ENCODE measurements around the gene ZNF362.
"Not testable (repeated sequence)": the region's sequence is repeated elsewhere in the genome, so short reads cannot be mapped to it uniquely, and the experiment has no call there.

The ZNF362 gene
- total RNA-seq, result 1.8 to 30.5 (median 11.4) reads per million in 17 experiments

DNA sequence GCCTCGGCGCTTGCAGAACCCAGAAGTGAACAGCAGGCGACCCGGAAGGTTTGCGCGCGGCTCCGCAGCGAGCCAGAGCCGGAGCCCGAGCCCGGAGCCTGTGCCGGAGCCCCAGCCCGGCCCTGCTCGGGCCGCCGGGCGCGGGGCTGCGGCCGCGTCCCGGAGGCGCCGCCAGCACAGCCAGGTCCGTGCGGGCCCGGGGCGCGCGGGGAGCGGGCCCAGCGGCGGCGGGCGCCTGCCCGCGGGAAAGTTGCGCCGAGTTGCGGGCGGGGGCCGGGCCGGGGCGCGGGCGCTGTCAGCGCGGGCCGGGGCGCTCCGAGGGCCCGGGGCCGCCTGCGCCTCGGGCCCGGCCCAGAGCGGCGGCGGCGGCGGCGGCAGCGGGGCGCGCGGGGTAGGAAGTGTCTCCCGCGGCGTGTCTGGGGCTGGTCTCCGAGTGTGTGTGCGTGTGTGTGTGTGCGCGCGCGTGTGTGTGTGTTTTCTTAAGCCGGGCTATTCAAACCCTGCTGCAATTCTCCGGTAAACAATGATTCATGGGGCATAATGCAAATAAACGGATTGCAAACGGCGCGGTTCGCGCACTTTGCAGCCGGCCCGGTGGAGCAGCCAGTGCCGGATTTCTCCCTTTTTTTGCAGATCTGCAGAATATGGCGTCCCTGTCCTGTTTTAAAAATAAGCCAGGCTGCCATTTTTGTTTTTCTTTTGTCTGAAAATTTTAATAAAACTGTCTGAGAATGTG, at the start of gene ZNF362:
TSS of gene ZNF362 (plus strand) at position 22 of the 736 bp plus-strand sequence. CDS start 14,083 bp downstream, outside the sequence.
- DNase-seq, result peak; percentile 74 to 86 (median 80)

GRCh38 chr1:33211972-33212371, 44.3 kb upstream of the ZNF362 start:
- DNase-seq, result no peak

- DNase-seq, result peak; percentile 22 to 60 (median 50)
These were observed 36.2 kb upstream of the ZNF362 start for GRCh38 chr1:33219886-33220661.

DNA sequence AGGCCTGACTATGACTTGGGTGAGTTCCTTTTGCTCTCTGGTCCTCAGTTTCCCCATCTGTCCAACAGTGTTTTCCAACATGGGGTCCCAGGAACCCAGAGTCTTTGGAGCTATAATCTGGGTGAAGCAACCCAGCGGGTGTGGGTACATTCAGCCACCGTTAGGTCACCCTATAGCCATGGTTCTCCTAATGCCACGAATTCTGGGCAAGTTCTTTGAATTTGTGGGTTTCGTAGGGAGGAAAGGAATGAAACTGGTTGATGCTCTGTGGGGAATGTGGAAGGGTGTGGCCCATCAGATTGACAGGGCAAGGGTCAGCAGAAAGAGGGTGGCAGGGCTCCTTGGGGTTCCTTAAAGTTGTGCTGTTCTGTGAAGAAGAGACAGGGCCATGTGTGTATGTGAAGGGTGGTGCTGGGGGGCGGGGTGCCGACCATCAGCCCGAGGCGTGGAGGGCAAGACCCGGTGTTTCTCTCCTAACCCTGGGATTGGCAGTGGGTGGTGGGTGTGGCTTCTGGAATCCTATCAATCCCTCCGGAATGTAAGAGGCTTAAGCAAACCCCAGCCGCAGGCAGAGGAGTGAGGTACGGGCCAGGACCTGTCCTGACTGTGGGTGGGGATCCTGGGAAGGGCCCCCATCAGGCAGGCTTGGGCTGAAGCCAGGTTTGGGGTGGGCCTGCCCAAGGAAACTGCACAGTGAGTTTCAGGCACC, 35.5 kb upstream of the ZNF362 start:
- no peak for DNase-seq

DNA sequence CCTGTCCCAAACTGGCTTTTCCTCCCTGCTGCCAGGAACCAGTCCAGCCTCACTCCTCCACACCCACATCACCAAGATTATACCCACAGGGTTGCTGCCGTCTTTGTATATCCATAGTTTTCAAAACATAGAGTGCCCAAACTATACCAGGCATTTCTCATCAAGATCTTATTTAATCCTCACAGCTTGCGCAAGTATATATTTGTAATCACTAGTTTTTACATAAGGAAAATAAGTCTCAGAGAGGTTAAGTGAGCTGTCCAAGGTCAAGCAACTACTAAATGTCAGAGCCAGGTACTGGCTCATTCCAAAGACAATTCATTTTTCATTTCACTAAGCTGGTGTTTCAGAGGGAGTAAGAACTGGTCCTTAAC, 34.9 kb upstream of the ZNF362 start:
- DNase-seq, result no peak

DNA sequence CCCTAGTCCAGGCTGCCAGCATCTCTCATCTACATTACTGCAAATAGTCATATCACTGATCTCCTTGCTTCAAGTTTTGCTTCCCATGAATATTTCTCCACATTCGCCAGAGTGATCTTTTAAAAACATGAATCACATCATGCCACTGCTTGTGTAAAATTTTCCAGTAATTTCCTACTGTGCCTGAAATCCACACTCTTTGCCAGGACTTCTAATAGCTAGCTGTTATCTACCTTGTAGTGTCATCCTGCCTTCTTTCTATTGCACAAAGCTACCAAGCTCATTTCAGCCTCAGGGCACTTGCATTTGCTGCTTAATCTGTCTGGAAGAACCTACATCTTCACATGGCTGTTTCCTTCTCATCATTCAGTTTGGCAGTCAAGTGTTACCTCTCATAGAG, 33.9 kb upstream of the ZNF362 start:
- no peak for DNase-seq

DNA sequence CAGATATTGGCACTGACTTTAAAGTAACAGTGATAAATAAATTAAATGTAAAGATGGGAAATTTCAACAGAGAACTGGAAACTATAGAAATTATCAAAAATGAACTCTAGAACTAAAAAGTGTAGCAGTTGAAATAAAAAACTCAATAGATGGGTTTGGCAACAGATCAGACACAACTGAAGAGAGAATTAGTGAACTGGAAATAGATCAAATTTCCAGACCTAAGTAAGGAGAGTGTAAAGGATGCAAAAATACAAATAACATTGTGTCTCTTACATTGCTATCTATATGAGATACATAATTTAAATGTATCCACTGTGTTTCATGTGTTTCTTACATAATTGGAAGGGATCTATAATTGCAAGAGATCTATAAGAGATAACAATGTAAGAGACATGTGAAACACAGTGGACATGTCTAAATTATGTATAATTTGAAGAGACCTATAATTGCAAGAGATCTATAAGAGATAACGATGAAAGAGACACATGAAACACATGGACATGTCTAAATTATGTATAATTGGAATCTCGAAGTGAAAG, 32.1 kb upstream of the ZNF362 start:
- DNase-seq, result no peak

DNA sequence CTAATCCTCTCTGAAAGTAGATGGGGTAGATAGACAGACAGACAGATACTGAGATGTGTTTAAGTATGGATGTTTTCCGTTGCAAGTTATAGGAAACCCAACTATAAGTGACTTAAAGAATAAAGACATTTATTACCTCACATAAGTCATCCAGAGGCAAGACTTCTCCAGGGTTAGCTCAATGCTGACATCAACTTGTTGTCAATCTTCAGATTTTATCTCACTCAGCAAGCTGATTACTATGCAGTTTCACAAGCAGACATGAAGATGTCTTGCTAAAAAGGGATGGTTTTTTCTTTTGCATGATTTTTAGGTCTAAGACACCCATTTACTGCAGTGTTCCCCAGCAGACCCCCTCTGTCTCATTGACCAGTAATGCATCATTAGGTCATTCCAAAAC, 30.7 kb upstream of the ZNF362 start:
- DNase-seq, result no peak

DNA sequence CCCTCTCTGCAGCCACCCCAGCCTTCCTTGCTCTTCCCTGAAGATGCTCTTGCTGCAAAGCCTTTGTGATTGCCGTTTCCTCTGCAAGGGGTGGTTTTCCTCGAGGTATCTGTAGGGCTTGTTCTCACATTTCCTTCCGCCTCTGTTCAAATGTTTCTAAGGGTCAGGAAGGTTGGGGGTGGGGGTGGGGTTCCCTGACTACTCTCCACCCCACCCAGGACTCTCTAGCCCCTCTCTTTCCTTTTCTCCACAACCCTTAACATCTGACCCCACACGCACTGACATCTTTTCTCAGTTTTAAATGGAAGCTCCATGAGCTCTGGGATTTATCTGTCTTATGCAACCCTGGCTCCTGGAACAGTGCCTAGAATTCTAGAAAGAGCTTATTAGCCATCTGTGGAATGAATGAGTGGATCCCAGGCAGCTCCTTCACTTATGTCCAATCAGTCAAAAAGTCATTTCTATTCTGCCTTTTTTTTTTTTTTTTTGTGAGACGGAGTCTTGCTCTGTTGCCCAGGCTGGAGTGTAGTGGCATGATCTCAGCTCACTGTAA, 27.3 kb upstream of the ZNF362 start:
- DNase-seq, result no peak

- DNase-seq, result no peak
These were observed 25.1 kb upstream of the ZNF362 start for GRCh38 chr1:33231166-33231565.

- no peak for DNase-seq
These were observed 23.6 kb upstream of the ZNF362 start for GRCh38 chr1:33232716-33233115.

DNA sequence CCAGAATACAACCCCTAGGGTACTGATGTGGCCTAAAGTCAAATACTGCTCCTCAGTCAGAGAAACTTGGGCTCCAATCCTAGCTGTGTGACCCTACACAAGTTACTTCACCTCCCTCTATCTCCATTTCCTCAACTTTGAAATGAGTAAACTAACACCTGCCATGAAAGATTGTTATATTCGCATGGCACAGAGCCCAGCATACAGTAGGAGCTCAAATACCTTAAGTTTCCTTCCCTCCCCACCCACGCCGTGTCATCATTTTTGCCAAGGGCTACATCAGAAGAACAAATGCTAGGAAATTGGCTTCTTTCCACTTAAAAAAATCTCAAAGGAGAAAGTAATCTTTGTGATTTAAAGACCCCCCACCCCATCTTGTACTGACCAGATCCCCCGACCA, 22.2 kb upstream of the ZNF362 start:
- DNase-seq, result no peak

GRCh38 chr1:33234588-33234990, 21.7 kb upstream of the ZNF362 start:
- DNase-seq, result no peak

DNA sequence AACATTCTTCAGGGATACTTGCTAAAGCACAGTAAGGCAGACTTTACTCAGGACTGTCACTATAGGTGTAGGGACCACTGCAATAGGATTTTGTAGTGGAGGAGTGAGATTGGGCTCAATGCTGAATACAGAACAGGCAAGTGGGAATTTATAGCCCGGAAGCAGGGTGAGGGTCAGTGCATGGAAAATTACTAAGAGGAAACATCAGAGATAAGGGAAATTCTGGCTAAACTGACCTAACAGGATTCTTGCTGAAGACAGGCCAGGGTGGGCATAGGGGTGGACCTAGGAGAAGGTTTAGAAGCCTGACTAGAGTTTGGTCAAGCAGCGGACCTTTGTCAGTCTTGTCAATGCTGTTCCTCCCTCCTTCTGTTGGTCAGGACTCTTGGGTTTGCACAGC, 20.8 kb upstream of the ZNF362 start:
- DNase-seq, result no peak

DNA sequence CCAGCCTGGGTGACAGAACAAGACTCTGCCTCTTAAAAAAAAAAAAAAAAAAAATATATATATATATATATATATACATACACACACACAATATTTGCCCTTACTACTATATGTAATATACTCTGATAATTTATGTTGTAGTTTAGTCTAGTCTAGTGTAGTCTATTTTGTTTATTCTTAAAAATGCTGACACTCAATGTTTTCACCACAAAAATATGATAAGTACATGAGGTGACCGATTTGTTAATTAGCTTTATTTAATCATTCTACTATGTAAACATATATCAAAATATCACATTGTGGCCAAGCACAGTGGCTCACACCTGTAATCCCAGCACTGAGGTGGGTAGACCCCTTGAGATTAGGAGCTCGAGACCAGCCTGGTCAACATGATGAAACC, 19.8 kb upstream of the ZNF362 start:
- DNase-seq, result no peak

- no peak for DNase-seq
These were observed 18.7 kb upstream of the ZNF362 start for GRCh38 chr1:33237579-33237978.

GRCh38 chr1:33238194-33238724, 18.0 kb upstream of the ZNF362 start:
- not testable (repeated sequence) for DNase-seq

DNA sequence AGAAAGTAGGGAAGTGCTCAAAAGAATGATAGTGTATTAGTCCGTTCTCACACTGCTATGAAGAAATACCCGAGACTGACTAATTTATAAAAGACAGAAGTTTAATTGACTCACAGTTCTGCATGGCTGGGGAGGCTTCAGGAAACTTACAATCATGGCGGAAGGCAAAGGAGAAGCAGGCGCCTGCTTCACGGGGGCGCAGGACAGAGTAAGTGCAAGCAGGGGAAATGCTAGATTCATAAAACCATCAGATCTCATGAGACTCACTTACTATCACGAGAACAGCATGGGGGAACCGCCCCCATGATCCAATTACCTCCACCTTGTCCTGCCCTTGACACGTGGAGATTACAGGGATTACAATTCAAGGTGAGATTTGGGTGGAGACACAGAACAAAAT, 16.9 kb upstream of the ZNF362 start:
- peak; percentile 24 to 57 (median 48) for DNase-seq

- no peak for DNase-seq
These were observed 14.4 kb upstream of the ZNF362 start for GRCh38 chr1:33241866-33242265.

- no peak for DNase-seq
These were observed 13.6 kb upstream of the ZNF362 start for GRCh38 chr1:33242652-33243051.

GRCh38 chr1:33244143-33244808, 12.0 kb upstream of the ZNF362 start:
- no peak for DNase-seq

DNA sequence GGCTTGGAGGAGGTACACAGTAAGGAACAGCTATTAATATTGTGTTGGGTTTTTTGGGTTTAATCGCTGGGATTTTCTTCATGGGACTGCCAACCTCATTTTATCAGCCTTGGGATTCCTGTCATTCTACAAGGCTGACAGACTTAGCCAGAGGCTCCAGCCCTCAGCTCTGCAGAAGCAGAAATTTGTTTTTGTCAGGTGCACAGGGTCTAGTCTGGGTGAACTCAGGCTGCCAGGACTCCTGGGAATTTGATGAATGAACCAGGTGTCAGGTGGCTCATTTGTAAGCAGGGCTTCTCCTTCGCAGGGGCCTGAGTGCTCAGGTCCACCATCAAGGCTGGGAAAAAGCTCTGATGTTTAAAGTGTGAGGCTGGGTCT, 11.5 kb upstream of the ZNF362 start:
- no peak for DNase-seq

Measured in suppressor macrophage (primary cell).